ENCODE data around the gene SLC44A3. TPM values are rescaled to one million over a fixed set of nuclear protein-coding genes. Genes with fewer than 3 reads are reported as not detected.

The SLC44A3 gene
- total RNA-seq, 1 donor: 1.6 TPM

DNA sequence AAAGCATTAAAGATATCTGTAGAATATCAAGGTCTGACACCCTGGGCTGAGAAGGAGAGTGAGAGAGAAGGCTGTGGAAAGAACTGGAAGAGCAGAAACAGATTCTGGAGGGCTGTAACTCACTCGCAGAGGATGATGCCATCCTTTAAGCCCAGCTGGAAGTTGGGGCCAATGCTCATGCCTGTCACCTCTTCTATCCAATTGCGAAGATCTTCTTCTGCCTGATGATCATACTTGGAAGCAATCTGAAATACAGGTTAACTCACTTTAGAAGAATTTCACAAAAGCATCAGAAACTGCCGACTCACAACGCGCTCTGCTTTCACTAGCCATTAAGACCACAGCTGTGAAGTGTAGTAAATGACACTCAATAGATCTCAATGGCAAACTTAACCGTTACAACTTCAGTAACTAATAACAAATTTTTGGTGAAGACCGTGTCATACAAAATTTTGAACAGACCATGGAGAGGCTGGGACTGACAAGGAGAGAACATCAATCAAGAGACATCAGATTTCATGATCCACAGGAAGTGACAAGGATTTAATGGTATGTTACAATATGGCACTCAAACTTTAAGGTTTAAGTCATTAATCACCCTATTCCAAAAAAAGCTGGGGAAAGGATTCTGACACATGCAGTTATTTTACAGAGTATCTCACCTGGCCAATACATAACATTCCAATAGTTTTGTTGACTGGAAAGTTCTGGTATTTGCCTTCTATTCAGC lies 83.3 kb downstream of the SLC44A3 start:
- TF ChIP-seq CTCF (IDR thresholded peaks at IDR 0.05; ENCODE audit: insufficient read depth, low read length): no peak
- no peak overlapping the region for H3K4me3 ChIP-seq (ENCODE audit: low read depth, low read length)
- no peak for DNase-seq (ENCODE audit: low read depth)

- TF ChIP-seq CTCF (IDR thresholded peaks at IDR 0.05; ENCODE audit: insufficient read depth, low read length): no peak
Measured at GRCh38 chr1:94905207-94905606, 85.0 kb downstream of the SLC44A3 start.

GRCh38 chr1:94906382-94906781 lies 86.2 kb downstream of the SLC44A3 start:
- no peak overlapping the region for H3K4me3 ChIP-seq (ENCODE audit: low read depth, low read length)
- DNase-seq (ENCODE audit: low read depth): no peak
- no peak for TF ChIP-seq CTCF (IDR thresholded peaks at IDR 0.05; ENCODE audit: insufficient read depth, low read length)

More at GRCh38 chr1:94905207-94905606, 85.0 kb downstream of the SLC44A3 start:
- H3K4me3 ChIP-seq (ENCODE audit: low read depth, low read length): no peak overlapping the region
- DNase-seq (ENCODE audit: low read depth): no peak

DNA sequence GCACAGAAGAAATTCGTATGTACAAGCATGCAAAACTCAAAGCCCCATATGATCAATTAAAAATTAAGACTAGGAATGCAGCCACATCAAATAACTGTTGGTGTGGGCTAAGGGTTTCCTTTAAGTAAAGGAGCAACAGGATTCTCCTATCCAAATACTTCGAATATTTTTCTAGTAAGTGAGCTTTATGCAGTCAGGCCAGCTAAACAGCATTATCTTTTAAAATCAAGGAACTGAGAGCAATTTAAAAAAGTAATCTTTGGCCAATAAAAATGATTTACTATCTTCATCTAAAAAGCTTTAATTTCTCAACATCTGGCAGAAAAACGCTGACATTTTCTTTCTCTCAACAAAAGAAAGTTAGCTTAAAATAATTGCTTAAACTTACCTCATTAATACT lies 87.0 kb downstream of the SLC44A3 start:
- H3K4me3 ChIP-seq (ENCODE audit: low read depth, low read length): no peak overlapping the region
- DNase-seq (ENCODE audit: low read depth): peak; percentile 22
- TF ChIP-seq CTCF (IDR thresholded peaks at IDR 0.05; ENCODE audit: insufficient read depth, low read length): no peak

DNA sequence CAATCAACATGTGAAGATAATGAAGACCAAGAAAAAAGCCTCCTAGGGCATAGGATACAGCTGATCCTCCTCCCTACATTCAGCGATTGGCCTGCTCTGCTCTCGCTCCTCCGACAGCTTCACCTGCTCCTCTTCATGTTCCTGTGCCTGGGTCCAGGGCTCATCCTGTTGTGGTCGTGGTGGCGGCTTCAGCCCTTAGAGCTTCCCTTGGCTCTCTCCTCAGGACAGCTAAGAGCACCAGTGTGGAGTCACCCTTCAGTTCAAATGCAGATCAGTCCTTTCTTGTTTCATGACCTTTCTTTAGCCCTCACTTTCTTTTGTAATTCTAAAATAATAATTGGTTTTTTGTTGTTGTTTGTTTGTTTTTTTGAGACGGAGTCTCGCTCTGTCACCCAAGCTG lies 88.0 kb downstream of the SLC44A3 start:
- no peak for DNase-seq (ENCODE audit: low read depth)

DNA sequence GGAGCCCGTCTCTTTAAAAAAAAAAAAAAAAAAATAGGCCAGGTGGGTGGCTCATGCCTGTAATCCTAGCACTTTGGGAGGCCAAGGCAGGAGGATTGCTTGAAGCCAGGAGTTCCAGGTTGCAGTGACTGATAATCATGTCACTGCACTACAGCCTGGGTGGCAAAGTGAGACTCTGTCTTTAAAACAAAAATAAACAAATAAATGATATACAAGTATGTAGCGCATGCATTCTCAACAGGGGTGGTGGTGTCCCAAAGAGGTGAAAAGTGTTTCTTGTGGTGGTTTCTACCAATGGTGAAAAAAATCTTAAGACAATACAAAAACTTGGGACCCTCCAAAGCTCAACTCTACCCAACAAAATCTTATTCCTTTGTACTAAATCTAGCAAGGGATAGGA lies 88.8 kb downstream of the SLC44A3 start:
- no peak for DNase-seq (ENCODE audit: low read depth)
- no peak for TF ChIP-seq CTCF (IDR thresholded peaks at IDR 0.05; ENCODE audit: insufficient read depth, low read length)
- H3K4me3 ChIP-seq (ENCODE audit: low read depth, low read length): no peak overlapping the region

More for the DNA sequence above, 88.0 kb downstream of the SLC44A3 start:
- TF ChIP-seq CTCF (IDR thresholded peaks at IDR 0.05; ENCODE audit: insufficient read depth, low read length): no peak
- no peak overlapping the region for H3K4me3 ChIP-seq (ENCODE audit: low read depth, low read length)

DNA sequence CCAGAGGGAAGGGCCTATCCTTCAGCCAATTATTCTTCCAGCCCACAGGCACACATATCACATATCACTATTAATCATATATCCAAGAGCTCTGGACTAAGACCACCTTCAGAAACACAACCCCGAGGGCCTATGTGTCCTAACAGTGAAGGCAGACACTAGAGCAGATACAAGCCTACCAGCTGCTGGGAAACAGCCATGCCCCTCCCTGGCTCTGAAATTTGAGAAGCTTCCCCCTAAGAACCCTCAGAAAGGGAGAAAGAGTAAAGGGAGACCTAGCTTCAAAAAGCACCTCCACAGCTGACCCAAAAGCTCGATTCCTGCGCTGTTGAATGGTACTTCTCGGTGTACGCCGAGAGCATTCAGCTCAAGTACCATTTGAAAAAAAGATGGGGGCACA lies 89.3 kb downstream of the SLC44A3 start:
- no peak overlapping the region for H3K4me3 ChIP-seq (ENCODE audit: low read depth, low read length)
- TF ChIP-seq CTCF (IDR thresholded peaks at IDR 0.05; ENCODE audit: insufficient read depth, low read length): no peak
- no peak for DNase-seq (ENCODE audit: low read depth)
